ENCODE results near the gene TTLL10.

Gene TTLL10

GRCh38 chr1:1204425-1204920, 30.8 kb downstream of the TTLL10 start:
- TF ChIP-seq CTCF (IDR thresholded peaks at IDR 0.05; ENCODE audit: poor library complexity, severe bottlenecking), result no peak
- Histone ChIP-seq H3K9me3 (ENCODE audit: severe bottlenecking) (no peaks in the 10 kb centered on the region), H3K27me3 (ENCODE audit: insufficient read depth, poor library complexity, severe bottlenecking) (peaks cover 8% of the 10 kb centered on the region), H3K27ac (ENCODE audit: poor library complexity, severe bottlenecking) (no peak overlapping the region), H3K36me3 (ENCODE audit: low read depth) (no peaks in the 10 kb centered on the region), H3K4me1 (ENCODE audit: insufficient read depth, poor library complexity, severe bottlenecking) (no peaks in the 10 kb centered on the region), H3K4me3 (ENCODE audit: severe bottlenecking) (no peak overlapping the region)
- DNase-seq (ENCODE audit: low spot score), result no peak
- no peak for ATAC-seq (ENCODE audit: low read depth)

- Histone ChIP-seq H3K4me1 (ENCODE audit: insufficient read depth, poor library complexity, severe bottlenecking) (no peaks in the 10 kb centered on the region), H3K27ac (ENCODE audit: poor library complexity, severe bottlenecking) (no peak overlapping the region)
- TF ChIP-seq CTCF (IDR thresholded peaks at IDR 0.05; ENCODE audit: poor library complexity, severe bottlenecking), result no peak
Measured at GRCh38 chr1:1204998-1205768, 31.5 kb downstream of the TTLL10 start.

GRCh38 chr1:1205769-1206375, 32.2 kb downstream of the TTLL10 start:
- Histone ChIP-seq H3K4me3 (ENCODE audit: severe bottlenecking) (no peak overlapping the region), H3K36me3 (ENCODE audit: low read depth) (no peaks in the 10 kb centered on the region), H3K27me3 (ENCODE audit: insufficient read depth, poor library complexity, severe bottlenecking) (peaks cover 8% of the 10 kb centered on the region), H3K4me1 (ENCODE audit: insufficient read depth, poor library complexity, severe bottlenecking) (no peaks in the 10 kb centered on the region), H3K9me3 (ENCODE audit: severe bottlenecking) (no peaks in the 10 kb centered on the region), H3K27ac (ENCODE audit: poor library complexity, severe bottlenecking) (no peak overlapping the region)
- DNase-seq (ENCODE audit: low spot score) (no peak), ATAC-seq (ENCODE audit: low read depth) (no peak)
- no peak for TF ChIP-seq CTCF (IDR thresholded peaks at IDR 0.05; ENCODE audit: poor library complexity, severe bottlenecking)

More at GRCh38 chr1:1204998-1205768, 31.5 kb downstream of the TTLL10 start:
- no peak for DNase-seq (ENCODE audit: low spot score)
- H3K36me3 ChIP-seq (ENCODE audit: low read depth), result no peaks in the 10 kb centered on the region
- no peak overlapping the region for H3K4me3 ChIP-seq (ENCODE audit: severe bottlenecking)
- H3K27me3 ChIP-seq (ENCODE audit: insufficient read depth, poor library complexity, severe bottlenecking), result peaks cover 8% of the 10 kb centered on the region
- ATAC-seq (ENCODE audit: low read depth), result no peak
- no peaks in the 10 kb centered on the region for H3K9me3 ChIP-seq (ENCODE audit: severe bottlenecking)

GRCh38 chr1:1206376-1206965, 32.8 kb downstream of the TTLL10 start, which contains the start of gene TNFRSF18:
Gene TNFRSF18 (minus strand): TSS chr1:1206592. CDS start chr1:1206571, 21 bp downstream.
- Histone ChIP-seq H3K27ac (ENCODE audit: poor library complexity, severe bottlenecking) (no peak within 1 kb of the TSS), H3K36me3 (ENCODE audit: low read depth) (no peaks in the 10 kb centered on the region), H3K4me3 (ENCODE audit: severe bottlenecking) (no peak within 1 kb of the TSS), H3K9me3 (ENCODE audit: severe bottlenecking) (no peaks in the 10 kb centered on the region), H3K4me1 (ENCODE audit: insufficient read depth, poor library complexity, severe bottlenecking) (no peaks in the 10 kb centered on the region), H3K27me3 (ENCODE audit: insufficient read depth, poor library complexity, severe bottlenecking) (peaks cover 8% of the 10 kb centered on the region)
- ATAC-seq (ENCODE audit: low read depth) (peak; percentile 20; the same call in 1 of the 3 replicates), DNase-seq (ENCODE audit: low spot score) (no peak)
- TF ChIP-seq CTCF (IDR thresholded peaks at IDR 0.05; ENCODE audit: poor library complexity, severe bottlenecking), result no peak

Measured in RWPE2 (cell line).